GM12873 (cell line): Measurements from ENCODE around the gene TBC1D2B.

Experiments
- TF ChIP-seq, protein P1 (sequence below): IDR thresholded peaks from 2 replicates; pipeline ENCODE4 v1.5.1; 2012; ENCODE audit warnings: low read depth, mild to moderate bottlenecking, moderate library complexity, low read length, control low read depth; ENCODE audit not compliant: insufficient read depth; ENCODE audit errors: missing control alignments

Gene TBC1D2B

GRCh38 chr15:77993374-77993911, 84.1 kb downstream of the TBC1D2B start:
- TF ChIP-seq, protein P1, sequence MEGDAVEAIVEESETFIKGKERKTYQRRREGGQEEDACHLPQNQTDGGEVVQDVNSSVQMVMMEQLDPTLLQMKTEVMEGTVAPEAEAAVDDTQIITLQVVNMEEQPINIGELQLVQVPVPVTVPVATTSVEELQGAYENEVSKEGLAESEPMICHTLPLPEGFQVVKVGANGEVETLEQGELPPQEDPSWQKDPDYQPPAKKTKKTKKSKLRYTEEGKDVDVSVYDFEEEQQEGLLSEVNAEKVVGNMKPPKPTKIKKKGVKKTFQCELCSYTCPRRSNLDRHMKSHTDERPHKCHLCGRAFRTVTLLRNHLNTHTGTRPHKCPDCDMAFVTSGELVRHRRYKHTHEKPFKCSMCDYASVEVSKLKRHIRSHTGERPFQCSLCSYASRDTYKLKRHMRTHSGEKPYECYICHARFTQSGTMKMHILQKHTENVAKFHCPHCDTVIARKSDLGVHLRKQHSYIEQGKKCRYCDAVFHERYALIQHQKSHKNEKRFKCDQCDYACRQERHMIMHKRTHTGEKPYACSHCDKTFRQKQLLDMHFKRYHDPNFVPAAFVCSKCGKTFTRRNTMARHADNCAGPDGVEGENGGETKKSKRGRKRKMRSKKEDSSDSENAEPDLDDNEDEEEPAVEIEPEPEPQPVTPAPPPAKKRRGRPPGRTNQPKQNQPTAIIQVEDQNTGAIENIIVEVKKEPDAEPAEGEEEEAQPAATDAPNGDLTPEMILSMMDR, result no peak

- TF ChIP-seq, protein P1, result no peak
Measured at GRCh38 chr15:77992356-77993222, 84.9 kb downstream of the TBC1D2B start.

- TF ChIP-seq, protein P1, result no peak
Measured at GRCh38 chr15:77991029-77991406, 86.5 kb downstream of the TBC1D2B start.

DNA sequence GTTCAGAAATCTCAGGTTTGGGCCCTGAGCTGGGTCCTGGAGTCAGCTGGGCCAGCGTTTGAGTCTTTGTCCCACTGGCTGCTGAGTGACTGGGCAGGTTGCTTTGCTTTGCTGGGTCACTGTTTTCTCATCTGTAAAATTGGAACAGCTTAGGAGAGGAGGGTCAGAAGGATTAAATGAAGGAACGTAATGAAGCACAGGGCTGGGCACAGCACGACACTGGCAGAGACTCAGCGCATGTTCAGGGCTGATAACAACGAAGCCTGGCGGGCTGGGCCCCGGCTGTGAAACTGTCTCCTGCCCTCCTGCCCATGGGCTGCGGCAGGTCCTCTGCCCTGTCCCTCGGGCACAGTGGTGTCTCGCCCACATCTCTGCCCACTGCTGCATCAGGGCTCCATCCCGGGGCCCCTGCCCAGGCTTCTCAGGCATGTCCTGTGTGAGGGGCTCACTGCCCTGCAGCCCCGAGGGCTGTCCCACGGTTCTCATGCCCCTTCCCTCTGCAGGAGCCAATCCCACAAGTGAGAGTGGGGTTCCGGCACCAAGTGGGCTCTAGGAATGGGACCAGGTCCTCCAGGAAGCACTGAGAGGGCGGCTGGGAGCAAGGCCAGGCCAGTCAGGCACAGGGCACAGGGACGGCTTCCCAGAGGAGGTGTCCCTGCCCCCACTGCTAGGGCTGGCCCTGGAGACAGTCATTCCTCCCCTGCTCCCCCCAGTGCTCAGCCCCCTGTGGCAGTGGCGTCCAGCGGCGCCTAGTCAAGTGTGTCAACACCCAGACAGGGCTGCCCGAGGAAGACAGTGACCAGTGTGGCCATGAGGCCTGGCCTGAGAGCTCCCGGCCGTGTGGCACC, 88.0 kb downstream of the TBC1D2B start:
- TF ChIP-seq, protein P1, result no peak

GRCh38 chr15:77988347-77989295, 88.9 kb downstream of the TBC1D2B start:
- TF ChIP-seq, protein P1, result no peak

DNA sequence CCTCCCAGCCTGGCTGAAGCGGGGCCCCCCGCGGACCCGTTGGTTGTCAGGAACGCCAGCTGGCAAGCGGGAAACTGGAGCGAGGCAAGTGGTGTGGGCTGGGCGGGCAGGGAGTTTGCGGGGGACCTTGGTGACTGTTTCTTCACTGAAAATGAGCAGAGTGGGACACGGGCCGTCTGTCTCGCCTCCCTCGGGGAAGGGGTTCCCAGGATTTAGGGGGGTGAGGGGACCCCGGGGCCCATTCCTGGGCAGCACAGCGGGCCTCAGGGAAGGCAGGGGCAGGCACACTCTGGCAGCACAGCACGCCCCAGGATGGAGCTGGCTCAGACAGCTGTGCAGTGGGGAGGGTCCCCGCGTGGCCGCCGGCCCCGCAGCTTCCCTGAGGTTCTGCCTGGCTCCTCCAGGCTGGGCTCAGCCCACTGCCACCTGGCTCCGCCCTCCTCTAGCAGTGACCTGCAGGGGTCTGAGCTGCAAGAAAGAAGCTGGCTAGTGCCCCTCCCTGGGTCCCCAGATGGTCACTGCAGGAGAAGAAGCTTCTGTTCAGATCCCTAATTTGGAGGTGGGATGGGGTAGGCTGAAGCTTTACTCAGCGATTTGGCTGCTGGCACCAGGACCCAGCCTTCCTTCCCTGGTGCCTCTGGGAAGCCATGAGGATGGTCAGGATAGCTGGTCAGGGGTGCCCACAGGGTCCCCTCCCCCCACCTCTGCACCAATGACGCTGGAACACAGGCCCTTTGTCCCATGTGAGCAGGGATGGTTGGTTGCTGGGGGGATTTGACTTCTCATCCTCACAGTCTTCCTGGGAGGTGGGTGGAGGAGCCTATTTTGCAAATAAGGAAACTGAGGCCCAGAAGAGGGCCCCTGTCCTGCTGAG, 90.4 kb downstream of the TBC1D2B start:
- TF ChIP-seq, protein P1, result no peak
